Raji (cell line): ENCODE results near the gene YAF2.

Experiments
- POLR2A ChIP-seq: IDR thresholded peaks from 2 replicates; pipeline ENCODE4 v1.6.1; 2011; ENCODE audit warnings: low read depth, low read length, control low read depth; ENCODE audit not compliant: insufficient read depth

Gene YAF2

GRCh38 chr12:42140901-42141300, 97.1 kb downstream of the YAF2 start:
- no peak for TF ChIP-seq POLR2A

GRCh38 chr12:42135259-42135814, 102.7 kb downstream of the YAF2 start:
- no peak for TF ChIP-seq POLR2A

GRCh38 chr12:42130672-42131402, 107.2 kb downstream of the YAF2 start:
- no peak for TF ChIP-seq POLR2A

- no peak for TF ChIP-seq POLR2A
Measured at GRCh38 chr12:42129595-42130204, 108.3 kb downstream of the YAF2 start.

- TF ChIP-seq POLR2A: no peak
Measured at GRCh38 chr12:42128888-42129287, 109.2 kb downstream of the YAF2 start.

- TF ChIP-seq POLR2A: no peak
Measured at GRCh38 chr12:42128327-42128726, 109.7 kb downstream of the YAF2 start.

GRCh38 chr12:42126963-42127362, 111.1 kb downstream of the YAF2 start:
- no peak for TF ChIP-seq POLR2A

GRCh38 chr12:42125388-42125767, 112.7 kb downstream of the YAF2 start:
- TF ChIP-seq POLR2A: no peak

GRCh38 chr12:42124764-42125387, 113.2 kb downstream of the YAF2 start:
- no peak for TF ChIP-seq POLR2A

- no peak for TF ChIP-seq POLR2A
Measured at GRCh38 chr12:42119085-42119633, 118.9 kb downstream of the YAF2 start.

- no peak for TF ChIP-seq POLR2A
Measured at GRCh38 chr12:42118136-42118879, 119.7 kb downstream of the YAF2 start.

- no peak for TF ChIP-seq POLR2A
Measured at GRCh38 chr12:42109031-42109430, 129.0 kb downstream of the YAF2 start.
